Endodermal cell (in vitro differentiated cells): ENCODE measurements around the gene POC1B. TPM values are rescaled to one million over a fixed set of nuclear protein-coding genes. Genes with fewer than 3 reads are reported as not detected.
A peak's percentile ranks its signal among the peaks of the same experiment; 100 is the strongest.

Experiments used
- DNase-seq: peaks from one replicate; pipeline ENCODE4 v3.0.0-alpha.2; 2017
- H3K27ac ChIP-seq: 2 replicates; pipeline ENCODE4 v1.5.1; 2013; ENCODE audit warnings: mild to moderate bottlenecking, low read depth, low read length, moderate library complexity
- H3K27me3 ChIP-seq: 2 replicates; pipeline ENCODE4 v1.6.1; 2013; ENCODE audit warnings: mild to moderate bottlenecking, low read length, moderate library complexity; ENCODE audit not compliant: insufficient read depth, control insufficient read depth, poor library complexity, severe bottlenecking
- H3K36me3 ChIP-seq: 2 replicates; pipeline ENCODE4 v1.7.0; 2013; ENCODE audit warnings: mild to moderate bottlenecking, low read length, moderate library complexity; ENCODE audit not compliant: control insufficient read depth, insufficient read depth
- H3K4me1 ChIP-seq: one replicate; pipeline ENCODE4 v1.7.0; 2013; ENCODE audit warnings: low read length; ENCODE audit not compliant: control insufficient read depth, insufficient read depth
- H3K4me3 ChIP-seq: 2 replicates; pipeline ENCODE4 v1.5.1; 2013; ENCODE audit warnings: mild to moderate bottlenecking, low read length, moderate library complexity
- H3K9ac ChIP-seq: 2 replicates; pipeline ENCODE4 v1.6.1; 2013; ENCODE audit warnings: mild to moderate bottlenecking, low read length, moderate library complexity; ENCODE audit not compliant: poor library complexity, severe bottlenecking; ENCODE audit errors: extremely low read depth
- H3K9me3 ChIP-seq: 2 replicates; pipeline ENCODE4 v1.6.1; 2013; ENCODE audit warnings: mild to moderate bottlenecking, low read length, moderate library complexity; ENCODE audit not compliant: control insufficient read depth
- H3K27ac Mint-ChIP-seq: 2 replicates; pipeline ENCODE4 v1.8.0; 2020; ENCODE audit warnings: mixed read lengths
- H3K27me3 Mint-ChIP-seq: 2 replicates; pipeline ENCODE4 v1.8.0; 2021; ENCODE audit warnings: mild to moderate bottlenecking, mixed read lengths; ENCODE audit not compliant: insufficient read depth
- H3K36me3 Mint-ChIP-seq: 2 replicates; pipeline ENCODE4 v1.8.0; 2020; ENCODE audit warnings: low read depth, mixed read lengths
- H3K4me1 Mint-ChIP-seq: 2 replicates; pipeline ENCODE4 v1.8.0; 2020; ENCODE audit warnings: mixed read lengths
- H3K4me3 Mint-ChIP-seq: 2 replicates; pipeline ENCODE4 v1.8.0; 2020; ENCODE audit warnings: mild to moderate bottlenecking, moderate library complexity, mixed read lengths
- H3K9me3 Mint-ChIP-seq: 2 replicates; pipeline ENCODE4 v1.8.0; 2020; ENCODE audit warnings: mild to moderate bottlenecking, mixed read lengths
- CTCF ChIP-seq: fragments of 200-600 bp; sonication (generic); conservative IDR thresholded peaks from 2 replicates; pipeline ENCODE4 v1.5.0; 2021; ENCODE audit warnings: antibody characterized with exemption, mild to moderate bottlenecking
- WGBS, 2 experiments: methylation state at CpG; one replicate each; pipeline versions ENCODE4 v1.1.5 to v1.1.7; 2013; ENCODE audit warnings: missing lambda C conversion rate in 2 of 2, mixed read lengths in 1 of 2; ENCODE audit not compliant: insufficient coverage in 1 of 2, insufficient read length in 1 of 2; 5-methylcytosine and 5-hydroxymethylcytosine counted together
- total RNA-seq, 2 donors: library from RNA; stranded (reverse); fragmentation: NEBNext Ultra II Directional in 1 of 2; extraction: Animal tissue kit (Norgen Biotek cat#: 25700) in 1 of 2; gene quantifications; 2 replicates in 1 of 2; 3 replicates in 1 of 2; pipeline ENCODE4 v1.2.1, GENCODE V29; 2021

The POC1B gene
- total RNA-seq, 2 donors from 2014 or later, result 22.3 to 36.1 TPM

- Mint-ChIP-seq H3K9me3 (peaks cover 6% of the 10 kb centered on the region), H3K4me3 (no peak overlapping the region), H3K36me3 (no peaks in the 10 kb centered on the region), H3K27me3 (no peaks in the 10 kb centered on the region), H3K27ac (no peak overlapping the region), H3K4me1 (peaks cover 42% of the 10 kb centered on the region)
- H3K27ac ChIP-seq, result no peak overlapping the region
- peaks cover 16% of the 10 kb centered on the region for H3K4me1 ChIP-seq
- H3K4me3 ChIP-seq, result no peak overlapping the region
- peak; percentile 29 for DNase-seq
- no peaks in the 10 kb centered on the region for H3K36me3 ChIP-seq
- no peaks in the 10 kb centered on the region for H3K27me3 ChIP-seq
- 89 to 96% methylated on average over 3 of the region's 3 CpGs for WGBS, 2 experiments
- no peak overlapping the region for H3K9ac ChIP-seq
- H3K9me3 ChIP-seq, result no peaks in the 10 kb centered on the region
- TF ChIP-seq CTCF, result no peak
Measured at GRCh38 chr12:89414322-89414721, 111.5 kb downstream of the POC1B start.

GRCh38 chr12:89413234-89413633 is 112.6 kb downstream of the POC1B start:
- no peak for TF ChIP-seq CTCF
- Histone ChIP-seq H3K9me3 (no peaks in the 10 kb centered on the region), H3K36me3 (no peaks in the 10 kb centered on the region), H3K27ac (no peak overlapping the region), H3K4me1 (peaks cover 16% of the 10 kb centered on the region), H3K27me3 (no peaks in the 10 kb centered on the region), H3K9ac (no peak overlapping the region), H3K4me3 (no peak overlapping the region)
- Mint-ChIP-seq H3K9me3 (peaks cover 15% of the 10 kb centered on the region), H3K4me3 (no peak overlapping the region), H3K4me1 (peaks cover 42% of the 10 kb centered on the region), H3K36me3 (no peaks in the 10 kb centered on the region), H3K27me3 (no peaks in the 10 kb centered on the region), H3K27ac (no peak overlapping the region)
- no peak for DNase-seq
- WGBS, 2 experiments, result 99 to 100% methylated on average over 2 of the region's 3 CpGs

- Histone ChIP-seq H3K9me3 (no peaks in the 10 kb centered on the region), H3K27ac (no peak overlapping the region), H3K36me3 (no peaks in the 10 kb centered on the region), H3K9ac (peak overlapping the region; percentile 15), H3K4me3 (no peak overlapping the region), H3K27me3 (no peaks in the 10 kb centered on the region), H3K4me1 (peaks cover 15% of the 10 kb centered on the region)
- Mint-ChIP-seq H3K36me3 (no peaks in the 10 kb centered on the region), H3K4me1 (peaks cover 37% of the 10 kb centered on the region), H3K4me3 (no peak overlapping the region), H3K27me3 (no peaks in the 10 kb centered on the region), H3K9me3 (peaks cover 19% of the 10 kb centered on the region), H3K27ac (no peak overlapping the region)
- no peak for DNase-seq
- TF ChIP-seq CTCF, result no peak
- 93 to 96% methylated on average over 5 of the region's 6 CpGs for WGBS, 2 experiments
Measured at GRCh38 chr12:89412665-89413064, 113.2 kb downstream of the POC1B start.
